ENCODE measurements around the gene ZDHHC14. TPM values are rescaled to one million over a fixed set of nuclear protein-coding genes. Genes with fewer than 3 reads are reported as not detected.

Gene ZDHHC14
- total and polyA plus RNA-seq, 2 of the 8 experiments (the other 6 are each of a cell fraction or from before 2014, with no cell fraction given) = 2.9 to 5.3 TPM

GRCh38 chr6:157723376-157723775 lies 342.4 kb downstream of the ZDHHC14 start (continued):
- TF ChIP-seq, protein P1, sequence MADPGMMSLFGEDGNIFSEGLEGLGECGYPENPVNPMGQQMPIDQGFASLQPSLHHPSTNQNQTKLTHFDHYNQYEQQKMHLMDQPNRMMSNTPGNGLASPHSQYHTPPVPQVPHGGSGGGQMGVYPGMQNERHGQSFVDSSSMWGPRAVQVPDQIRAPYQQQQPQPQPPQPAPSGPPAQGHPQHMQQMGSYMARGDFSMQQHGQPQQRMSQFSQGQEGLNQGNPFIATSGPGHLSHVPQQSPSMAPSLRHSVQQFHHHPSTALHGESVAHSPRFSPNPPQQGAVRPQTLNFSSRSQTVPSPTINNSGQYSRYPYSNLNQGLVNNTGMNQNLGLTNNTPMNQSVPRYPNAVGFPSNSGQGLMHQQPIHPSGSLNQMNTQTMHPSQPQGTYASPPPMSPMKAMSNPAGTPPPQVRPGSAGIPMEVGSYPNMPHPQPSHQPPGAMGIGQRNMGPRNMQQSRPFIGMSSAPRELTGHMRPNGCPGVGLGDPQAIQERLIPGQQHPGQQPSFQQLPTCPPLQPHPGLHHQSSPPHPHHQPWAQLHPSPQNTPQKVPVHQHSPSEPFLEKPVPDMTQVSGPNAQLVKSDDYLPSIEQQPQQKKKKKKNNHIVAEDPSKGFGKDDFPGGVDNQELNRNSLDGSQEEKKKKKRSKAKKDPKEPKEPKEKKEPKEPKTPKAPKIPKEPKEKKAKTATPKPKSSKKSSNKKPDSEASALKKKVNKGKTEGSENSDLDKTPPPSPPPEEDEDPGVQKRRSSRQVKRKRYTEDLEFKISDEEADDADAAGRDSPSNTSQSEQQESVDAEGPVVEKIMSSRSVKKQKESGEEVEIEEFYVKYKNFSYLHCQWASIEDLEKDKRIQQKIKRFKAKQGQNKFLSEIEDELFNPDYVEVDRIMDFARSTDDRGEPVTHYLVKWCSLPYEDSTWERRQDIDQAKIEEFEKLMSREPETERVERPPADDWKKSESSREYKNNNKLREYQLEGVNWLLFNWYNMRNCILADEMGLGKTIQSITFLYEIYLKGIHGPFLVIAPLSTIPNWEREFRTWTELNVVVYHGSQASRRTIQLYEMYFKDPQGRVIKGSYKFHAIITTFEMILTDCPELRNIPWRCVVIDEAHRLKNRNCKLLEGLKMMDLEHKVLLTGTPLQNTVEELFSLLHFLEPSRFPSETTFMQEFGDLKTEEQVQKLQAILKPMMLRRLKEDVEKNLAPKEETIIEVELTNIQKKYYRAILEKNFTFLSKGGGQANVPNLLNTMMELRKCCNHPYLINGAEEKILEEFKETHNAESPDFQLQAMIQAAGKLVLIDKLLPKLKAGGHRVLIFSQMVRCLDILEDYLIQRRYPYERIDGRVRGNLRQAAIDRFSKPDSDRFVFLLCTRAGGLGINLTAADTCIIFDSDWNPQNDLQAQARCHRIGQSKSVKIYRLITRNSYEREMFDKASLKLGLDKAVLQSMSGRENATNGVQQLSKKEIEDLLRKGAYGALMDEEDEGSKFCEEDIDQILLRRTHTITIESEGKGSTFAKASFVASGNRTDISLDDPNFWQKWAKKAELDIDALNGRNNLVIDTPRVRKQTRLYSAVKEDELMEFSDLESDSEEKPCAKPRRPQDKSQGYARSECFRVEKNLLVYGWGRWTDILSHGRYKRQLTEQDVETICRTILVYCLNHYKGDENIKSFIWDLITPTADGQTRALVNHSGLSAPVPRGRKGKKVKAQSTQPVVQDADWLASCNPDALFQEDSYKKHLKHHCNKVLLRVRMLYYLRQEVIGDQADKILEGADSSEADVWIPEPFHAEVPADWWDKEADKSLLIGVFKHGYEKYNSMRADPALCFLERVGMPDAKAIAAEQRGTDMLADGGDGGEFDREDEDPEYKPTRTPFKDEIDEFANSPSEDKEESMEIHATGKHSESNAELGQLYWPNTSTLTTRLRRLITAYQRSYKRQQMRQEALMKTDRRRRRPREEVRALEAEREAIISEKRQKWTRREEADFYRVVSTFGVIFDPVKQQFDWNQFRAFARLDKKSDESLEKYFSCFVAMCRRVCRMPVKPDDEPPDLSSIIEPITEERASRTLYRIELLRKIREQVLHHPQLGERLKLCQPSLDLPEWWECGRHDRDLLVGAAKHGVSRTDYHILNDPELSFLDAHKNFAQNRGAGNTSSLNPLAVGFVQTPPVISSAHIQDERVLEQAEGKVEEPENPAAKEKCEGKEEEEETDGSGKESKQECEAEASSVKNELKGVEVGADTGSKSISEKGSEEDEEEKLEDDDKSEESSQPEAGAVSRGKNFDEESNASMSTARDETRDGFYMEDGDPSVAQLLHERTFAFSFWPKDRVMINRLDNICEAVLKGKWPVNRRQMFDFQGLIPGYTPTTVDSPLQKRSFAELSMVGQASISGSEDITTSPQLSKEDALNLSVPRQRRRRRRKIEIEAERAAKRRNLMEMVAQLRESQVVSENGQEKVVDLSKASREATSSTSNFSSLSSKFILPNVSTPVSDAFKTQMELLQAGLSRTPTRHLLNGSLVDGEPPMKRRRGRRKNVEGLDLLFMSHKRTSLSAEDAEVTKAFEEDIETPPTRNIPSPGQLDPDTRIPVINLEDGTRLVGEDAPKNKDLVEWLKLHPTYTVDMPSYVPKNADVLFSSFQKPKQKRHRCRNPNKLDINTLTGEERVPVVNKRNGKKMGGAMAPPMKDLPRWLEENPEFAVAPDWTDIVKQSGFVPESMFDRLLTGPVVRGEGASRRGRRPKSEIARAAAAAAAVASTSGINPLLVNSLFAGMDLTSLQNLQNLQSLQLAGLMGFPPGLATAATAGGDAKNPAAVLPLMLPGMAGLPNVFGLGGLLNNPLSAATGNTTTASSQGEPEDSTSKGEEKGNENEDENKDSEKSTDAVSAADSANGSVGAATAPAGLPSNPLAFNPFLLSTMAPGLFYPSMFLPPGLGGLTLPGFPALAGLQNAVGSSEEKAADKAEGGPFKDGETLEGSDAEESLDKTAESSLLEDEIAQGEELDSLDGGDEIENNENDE (IDR thresholded peaks at IDR 0.05; ENCODE audit: insufficient replicate concordance, low read length) = no peak
- TF ChIP-seq HDAC6 (IDR thresholded peaks at IDR 0.05; ENCODE audit: low read depth, low read length) (no peak), POLR2AphosphoS5 (IDR thresholded peaks at IDR 0.05; ENCODE audit: low read depth, low read length) (no peak), YY1 (IDR thresholded peaks at IDR 0.05; ENCODE audit: low read depth, low read length) (no peak), JUN (IDR thresholded peaks at IDR 0.05; ENCODE audit: low read depth, low read length) (no peak), EZH2 (IDR thresholded peaks at IDR 0.05; ENCODE audit: low read depth, low read length, severe bottlenecking) (no peak), JUND (IDR thresholded peaks at IDR 0.05; ENCODE audit: low read length) (no peak)
